ENCODE measurements around the gene LRG1.

DNA sequence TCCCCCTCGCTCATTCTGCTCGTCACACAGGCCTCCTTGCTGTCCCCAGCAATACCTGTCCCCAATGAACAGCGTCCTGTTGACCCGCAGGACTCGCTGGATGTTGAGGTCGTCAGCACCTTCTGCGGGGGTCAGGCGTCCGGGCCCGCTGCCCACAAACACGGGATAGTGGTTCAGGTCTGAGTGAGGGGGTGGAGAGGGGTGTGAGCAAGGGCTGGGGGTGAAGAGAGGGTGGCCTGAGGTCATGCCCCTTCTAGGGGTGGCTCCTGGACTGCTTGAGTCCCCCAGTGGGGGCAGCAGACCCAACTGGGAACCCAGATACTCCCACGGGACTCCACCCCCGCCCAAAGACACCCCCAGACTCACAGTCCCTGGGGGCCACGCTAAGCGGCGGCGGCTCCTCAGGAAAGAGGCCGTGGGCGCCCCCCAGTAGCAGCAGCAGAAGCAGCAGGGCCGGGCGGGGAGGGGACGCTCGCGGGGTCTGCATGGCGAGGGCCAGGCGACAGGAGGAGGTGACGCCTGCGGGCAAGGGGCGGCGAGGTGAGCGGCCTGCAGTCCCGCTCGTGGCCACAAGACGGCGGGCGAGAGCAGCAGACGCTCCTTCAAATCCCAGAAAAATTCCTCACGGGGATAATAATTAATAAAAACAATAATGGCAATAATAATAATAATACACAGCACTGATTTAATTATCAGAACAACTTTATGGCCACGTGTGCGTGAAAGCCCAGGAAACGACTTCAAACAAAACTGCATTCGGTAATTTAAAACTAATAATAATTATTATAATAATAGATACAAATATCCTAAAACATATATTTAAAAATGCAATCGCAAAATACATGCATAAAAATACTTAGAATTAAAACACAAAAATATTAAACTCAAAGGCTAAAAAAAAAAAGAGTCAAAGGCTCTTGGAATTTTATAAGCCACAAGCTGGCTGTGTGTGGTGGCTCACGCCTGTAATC, 18.4 kb upstream of the LRG1 start:
- TF ChIP-seq GATA2 (IDR thresholded peaks at IDR 0.05; ENCODE audit: low read depth, low read length) (no peak), GATA3 (IDR thresholded peaks at IDR 0.05; ENCODE audit: low read depth, low read length) (no peak)

Measured in SH-SY5Y (cell line).